HG03432 (cell line): Measurements from ENCODE around the gene UPF3B.
"Not testable (repeated sequence)": the region's sequence is repeated elsewhere in the genome, so short reads cannot be mapped to it uniquely, and the experiment has no call there.

ENCODE experiments used
- ATAC-seq: cut with Tn5 transposase; IDR thresholded peaks from one replicate; pipeline ENCODE4 v1.9.1; 2021; ENCODE audit warnings: mild to moderate bottlenecking, moderate library complexity; ENCODE audit not compliant: unreplicated experiment

UPF3B gene

DNA sequence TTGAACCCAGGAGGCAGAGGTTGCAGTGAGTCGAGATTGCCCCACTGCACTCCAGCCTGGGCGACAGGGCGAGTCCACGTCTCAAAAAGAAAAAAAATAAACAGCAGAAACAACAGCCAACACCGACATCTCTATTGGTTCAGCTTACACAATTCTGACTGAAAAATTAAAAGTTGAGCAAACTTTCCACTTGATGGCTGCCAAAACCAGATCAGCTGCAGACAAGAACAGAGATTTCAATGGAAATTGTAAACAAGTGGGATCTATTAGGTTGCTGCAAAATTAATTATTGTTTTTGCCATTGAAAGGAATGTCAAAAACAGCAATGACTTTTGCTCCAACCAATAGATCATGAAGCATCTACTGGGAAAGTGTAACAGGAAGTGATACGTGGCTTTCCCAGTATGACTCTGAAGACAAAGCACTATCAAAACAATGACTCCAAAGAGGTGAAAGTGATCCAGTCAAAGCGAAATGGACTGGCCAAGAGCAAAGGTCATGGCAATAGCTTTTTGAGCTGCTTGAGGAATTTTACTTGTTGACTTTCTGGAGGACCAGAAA lies 26.3 kb downstream of the UPF3B start:
- ATAC-seq: no peak

DNA sequence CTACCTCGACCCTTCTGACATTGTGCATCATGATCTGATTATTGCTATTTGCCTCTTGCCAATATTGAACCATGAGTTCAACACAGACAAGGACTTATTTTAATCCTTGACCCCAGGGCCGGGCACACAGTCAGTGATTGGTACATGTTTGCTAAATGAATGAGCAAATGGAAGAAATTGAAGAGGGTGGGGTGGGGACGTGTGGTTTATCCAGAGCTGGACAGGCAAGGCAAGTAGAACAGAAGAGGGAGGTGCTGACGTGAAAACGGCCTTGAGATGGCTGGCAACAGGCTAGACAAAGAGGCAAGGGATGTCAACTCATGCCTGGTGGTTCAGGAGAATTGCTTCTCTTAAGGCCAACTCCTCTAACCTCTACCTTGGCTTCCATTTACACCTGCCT lies 28.5 kb downstream of the UPF3B start:
- ATAC-seq: not testable (repeated sequence)

DNA sequence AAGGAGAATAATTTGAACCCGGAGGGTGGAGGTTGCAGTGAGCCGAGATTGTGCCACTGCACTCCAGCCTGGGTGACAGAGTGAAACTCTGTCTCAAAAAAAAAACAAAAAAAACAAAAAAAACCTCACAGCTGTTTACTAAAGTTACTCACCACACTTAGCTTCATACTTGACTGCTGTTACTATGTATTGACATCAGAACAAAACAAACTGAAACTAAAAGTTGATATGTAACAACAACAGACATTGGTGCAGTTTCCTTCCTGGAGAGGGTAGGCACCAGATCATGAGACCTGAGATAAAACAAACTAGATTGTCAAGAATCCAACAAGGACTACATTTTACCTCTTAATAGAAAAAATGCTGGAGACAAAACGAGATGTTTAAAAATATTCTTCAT lies 31.1 kb downstream of the UPF3B start:
- peak; percentile 96 for ATAC-seq

DNA sequence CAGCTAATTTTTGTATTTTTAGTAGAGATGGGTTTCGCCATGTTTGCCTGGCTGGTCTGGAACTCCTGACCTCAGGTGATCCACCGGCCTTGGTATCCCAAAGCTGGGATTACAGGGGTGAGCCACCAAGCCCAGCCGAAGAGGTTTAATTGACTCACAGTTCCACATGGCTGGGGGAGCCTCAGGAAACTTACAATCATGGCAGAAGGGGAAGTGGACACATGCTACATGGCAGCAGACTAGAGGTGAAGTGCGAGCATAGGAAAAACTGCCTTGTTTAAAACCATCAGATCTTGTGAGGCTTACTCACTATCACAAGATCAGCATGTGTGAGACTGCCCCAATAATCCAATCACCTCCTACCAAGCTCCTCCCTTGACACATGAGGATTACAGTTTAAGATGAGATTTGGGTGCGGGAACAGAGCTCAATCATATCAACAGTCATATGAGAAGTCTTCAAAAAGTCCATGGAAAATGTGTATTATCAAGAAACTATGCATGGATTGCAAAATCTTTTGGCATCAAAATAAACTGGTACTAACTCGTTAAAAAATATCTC lies 35.6 kb downstream of the UPF3B start:
- no peak for ATAC-seq

DNA sequence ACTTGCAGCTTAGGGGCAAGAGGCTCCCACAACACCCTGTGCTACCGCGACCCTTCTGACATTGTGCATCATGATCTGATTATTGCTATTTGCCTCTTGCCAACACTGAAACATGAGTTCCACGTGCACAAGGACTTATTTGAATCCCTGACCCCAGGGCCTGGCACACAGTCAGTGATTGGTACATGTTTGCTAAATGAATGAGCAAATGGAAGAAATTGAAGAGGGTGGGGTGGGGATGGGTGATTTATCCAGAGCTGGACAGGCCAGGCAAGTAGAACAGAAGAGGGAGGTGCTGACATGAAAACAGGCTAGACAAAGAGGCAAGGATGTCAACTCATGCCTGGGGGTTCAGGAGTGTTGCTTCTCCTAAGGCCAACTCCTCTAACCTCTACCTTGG lies 36.5 kb downstream of the UPF3B start:
- ATAC-seq: no peak

DNA sequence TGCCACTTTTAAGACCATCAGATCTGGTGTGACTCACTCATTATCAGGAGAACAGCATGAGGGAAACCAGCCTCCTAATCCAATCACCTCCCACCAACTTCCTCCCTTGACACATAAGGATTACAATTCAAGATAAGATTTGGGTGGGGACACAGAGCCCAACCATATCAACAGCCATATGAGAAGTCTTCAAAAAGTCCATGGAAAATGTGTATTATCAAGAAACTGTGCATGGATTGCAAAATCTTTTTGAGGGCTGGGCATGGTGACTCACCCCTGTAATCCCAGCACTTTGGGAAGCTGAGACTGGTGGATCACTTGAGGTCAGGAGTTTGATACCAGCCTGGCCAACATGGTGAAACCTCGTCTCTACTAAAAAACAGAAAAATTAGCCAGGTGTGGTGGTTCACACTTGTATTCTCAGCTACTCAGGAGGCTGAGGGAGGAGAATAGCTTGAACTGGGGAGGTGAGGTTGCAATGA lies 43.5 kb downstream of the UPF3B start:
- no peak for ATAC-seq

DNA sequence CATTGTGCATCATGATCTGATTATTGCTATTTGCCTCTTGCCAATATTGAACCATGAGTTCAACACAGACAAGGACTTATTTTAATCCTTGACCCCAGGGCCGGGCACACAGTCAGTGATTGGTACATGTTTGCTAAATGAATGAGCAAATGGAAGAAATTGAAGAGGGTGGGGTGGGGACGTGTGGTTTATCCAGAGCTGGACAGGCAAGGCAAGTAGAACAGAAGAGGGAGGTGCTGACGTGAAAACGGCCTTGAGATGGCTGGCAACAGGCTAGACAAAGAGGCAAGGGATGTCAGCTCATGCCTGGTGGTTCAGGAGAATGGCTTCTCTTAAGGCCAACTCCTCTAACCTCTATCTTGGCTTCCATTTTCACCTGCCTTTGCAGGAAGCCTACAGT lies 44.3 kb downstream of the UPF3B start:
- ATAC-seq: not testable (repeated sequence)

DNA sequence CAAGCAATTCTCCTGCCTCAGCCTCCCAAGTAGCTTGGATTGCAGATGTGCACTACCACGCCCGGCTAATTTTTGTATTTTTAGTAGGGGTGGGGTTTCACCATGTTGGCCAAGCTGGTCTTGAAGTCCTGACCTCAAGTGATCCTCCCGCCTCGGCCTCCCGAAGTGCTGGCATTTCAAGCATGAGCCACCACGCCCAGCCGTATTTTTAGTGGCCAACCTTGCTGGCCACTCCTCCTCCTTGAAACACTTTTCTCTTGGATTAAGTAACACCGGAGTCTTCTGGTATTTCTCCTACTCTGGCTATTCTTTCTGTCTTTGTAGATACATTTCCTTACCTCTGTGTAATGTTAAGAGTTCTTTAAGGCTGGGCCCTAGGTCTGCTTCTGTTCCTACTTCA lies 50.2 kb downstream of the UPF3B start:
- no peak for ATAC-seq

DNA sequence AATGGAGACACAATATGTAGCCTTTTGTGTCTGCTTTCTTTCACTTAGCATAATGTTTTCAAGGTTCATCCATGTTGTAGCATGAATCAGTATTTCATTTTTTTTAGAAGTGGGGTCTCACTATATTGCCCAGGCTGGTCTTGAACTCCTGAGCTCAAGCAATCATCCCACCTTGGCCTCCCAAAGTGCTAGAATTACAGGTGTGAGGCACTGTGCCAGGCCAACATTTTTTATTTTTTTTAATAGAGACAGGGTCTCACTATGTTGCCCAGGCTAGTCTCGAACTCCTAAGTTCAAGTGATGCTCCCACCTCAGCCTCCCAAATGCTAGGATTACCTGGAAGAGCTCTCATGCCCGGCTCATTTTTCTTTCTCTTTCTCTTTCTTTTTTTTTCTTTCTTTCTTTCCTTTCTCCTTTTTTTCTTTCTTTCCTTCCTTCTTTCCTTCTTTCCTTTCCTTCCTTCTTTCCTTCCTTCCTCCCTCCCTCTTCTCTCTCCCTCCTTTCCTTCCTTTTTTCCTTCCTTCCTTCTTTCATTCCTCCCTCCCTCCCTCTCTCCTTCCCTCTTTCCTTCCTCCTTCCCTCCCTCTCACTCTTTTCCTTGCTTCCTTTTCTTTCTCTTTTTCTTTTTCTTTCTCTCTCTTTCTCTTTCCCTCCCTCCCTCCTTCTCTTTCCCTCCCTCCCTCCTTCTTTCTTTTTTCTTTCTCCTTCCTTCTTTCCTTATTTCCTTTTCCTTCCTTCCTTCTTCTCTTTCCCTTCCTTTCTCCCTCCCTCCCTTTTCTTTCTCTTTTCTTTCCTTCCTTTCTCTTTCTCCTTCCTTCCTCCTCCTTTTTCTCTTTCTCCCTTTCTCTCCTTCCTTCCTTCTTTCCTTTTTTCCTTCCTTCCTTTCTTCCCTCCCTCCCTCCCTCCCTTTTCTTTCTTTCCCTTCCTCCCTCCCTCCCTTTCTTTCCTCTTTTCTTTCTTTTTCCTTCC lies 51.2 kb downstream of the UPF3B start:
- no peak for ATAC-seq

DNA sequence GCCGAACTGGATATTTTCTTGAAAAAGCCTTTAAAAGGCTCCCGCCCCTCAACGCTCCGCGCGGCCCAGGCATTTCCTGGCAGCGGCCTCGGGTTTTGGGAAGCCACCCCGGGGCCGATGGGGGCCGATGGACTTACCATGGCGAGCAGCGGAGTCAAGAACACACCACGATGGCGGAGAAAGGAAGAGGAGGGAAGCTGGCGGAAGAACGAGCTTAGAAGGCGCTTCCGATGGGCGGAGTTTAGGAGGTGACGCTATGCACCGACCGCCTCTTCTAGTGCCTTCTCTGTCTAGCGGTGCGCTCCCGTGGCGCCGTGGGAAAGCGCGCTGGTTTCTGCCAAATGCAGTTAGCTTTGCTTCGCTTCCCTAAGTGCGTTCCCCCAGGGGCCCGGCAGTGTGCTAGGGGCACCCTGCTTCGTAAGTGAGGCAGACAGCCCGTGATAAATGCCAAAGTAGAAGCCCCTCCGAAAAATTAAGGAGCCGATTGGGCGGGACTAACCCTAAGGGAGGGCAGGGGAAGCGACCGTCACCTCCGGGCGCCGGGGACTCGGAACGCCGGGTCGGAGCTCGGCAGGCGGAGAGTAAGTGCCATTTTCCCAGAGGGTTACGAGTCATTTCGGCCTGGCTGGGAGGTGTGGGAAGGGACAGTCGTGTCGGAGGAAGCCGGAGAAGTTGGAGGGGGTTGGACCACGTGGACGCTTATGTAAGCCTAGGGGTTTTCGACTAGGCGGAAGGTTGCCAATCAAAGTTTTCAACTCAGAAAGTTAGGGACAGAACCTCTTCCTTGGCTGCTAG lies 61.1 kb downstream of the UPF3B start, which contains the start of gene RPL39:
Gene RPL39 (minus strand): TSS at position 194 of the 795 bp plus-strand sequence. CDS start 54 bp downstream, at position 140.
- peak; percentile 93 for ATAC-seq

DNA sequence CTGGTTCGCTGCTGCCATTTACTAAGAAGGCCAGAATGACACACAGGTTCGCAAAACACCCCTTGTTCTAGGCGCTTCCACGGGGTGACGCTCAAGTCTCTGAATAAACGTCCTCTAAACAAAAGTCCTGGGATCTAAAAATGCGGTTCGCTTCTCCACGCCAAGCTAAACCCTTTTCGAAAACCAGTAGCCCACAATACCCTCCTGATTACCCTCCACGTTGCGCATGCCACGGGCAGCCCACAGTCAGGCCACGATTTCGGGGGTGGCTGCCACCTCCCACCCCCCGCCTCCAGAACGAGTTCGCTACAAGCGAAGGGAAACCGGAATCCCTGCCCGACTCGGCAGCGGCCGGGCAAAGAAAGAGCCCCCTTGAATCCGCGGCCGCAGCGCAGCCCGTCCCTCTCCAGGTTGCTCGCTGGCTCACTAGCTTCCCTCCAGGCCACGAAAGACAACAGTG lies 61.8 kb downstream of the UPF3B start:
- peak; percentile 23 for ATAC-seq

DNA sequence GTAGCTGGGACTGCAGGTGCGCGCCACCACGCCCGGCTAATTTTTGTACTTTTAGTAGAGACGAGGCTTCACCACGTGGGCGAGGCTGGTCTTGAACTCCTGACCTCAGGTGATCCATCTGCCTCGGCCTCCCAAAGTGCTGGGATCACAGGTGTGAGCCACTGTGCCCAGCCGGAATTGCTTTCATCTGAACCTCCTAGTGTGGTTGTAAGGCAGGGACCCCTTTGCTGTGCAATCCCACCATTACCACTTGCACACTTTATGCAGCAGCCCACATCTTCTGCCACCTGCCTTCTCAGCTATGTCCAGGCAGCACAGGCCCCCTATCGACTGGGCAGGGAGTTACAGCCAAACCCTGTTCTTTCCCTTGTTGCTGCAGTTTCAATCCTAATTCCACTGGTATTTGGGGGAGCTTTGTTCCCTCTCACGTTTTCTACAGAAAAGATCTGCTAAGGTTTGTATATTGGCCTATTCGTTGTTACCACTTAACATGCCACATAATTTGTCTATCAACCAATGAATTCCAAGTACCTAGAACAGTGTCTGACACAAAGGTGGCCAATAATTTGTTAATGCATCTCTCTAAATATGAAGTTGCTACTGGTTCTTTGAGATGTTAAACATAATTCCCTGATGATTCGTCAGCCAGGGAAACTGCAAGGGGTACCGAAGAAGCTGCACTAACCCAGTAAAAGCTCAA lies 67.9 kb downstream of the UPF3B start:
- ATAC-seq: no peak
